Measurements from ENCODE around the gene MAP3K14.

GRCh38 chr17:45357364-45357997, 40.7 kb upstream of the MAP3K14 start:
- TF ChIP-seq YY1 (IDR thresholded peaks at IDR 0.05; ENCODE audit: insufficient read depth, insufficient read length) (no peak), ZNF274 (IDR thresholded peaks at IDR 0.05; ENCODE audit: low read depth, low read length) (no peak), SUZ12 (IDR thresholded peaks at IDR 0.05; ENCODE audit: extremely low read depth, insufficient read depth, insufficient read length) (no peak)
